Measurements from ENCODE around the gene S100A4. TPM values are rescaled to one million over a fixed set of nuclear protein-coding genes. Genes with fewer than 3 reads are reported as not detected.
A peak's percentile ranks its signal among the peaks of the same experiment; 100 is the strongest.

S100A4 gene
- total RNA-seq, 2 donors from 2014 or later = 56.3 to 71.3 TPM

GRCh38 chr1:153536671-153537375, 8.8 kb downstream of the S100A4 start:
- peaks cover 3% of the 10 kb centered on the region for H3K4me1 ChIP-seq (replicated peaks)
- 71% methylated on average over 9 of the region's 9 CpGs for WGBS
- intact Hi-C loops (cut with DNase I) = no loop called here
- H3K27ac ChIP-seq = peak overlapping the region; percentile 92 to 96
- no peaks in the 10 kb centered on the region for H3K36me3 ChIP-seq
- DNase-seq (ENCODE audit: low spot score) = no peak
- H3K9me3 ChIP-seq = no peaks in the 10 kb centered on the region
- no peaks in the 10 kb centered on the region for H3K27me3 ChIP-seq (replicated peaks; ENCODE audit: insufficient read depth)
- H3K4me3 ChIP-seq = peak overlapping the region; percentile 60 to 74
- TF ChIP-seq CTCF (IDR thresholded peaks at IDR 0.05) = no peak
- TF ChIP-seq POLR2A (IDR thresholded peaks at IDR 0.05) = no peak
- TF ChIP-seq POLR2AphosphoS5 (IDR thresholded peaks at IDR 0.05) = no peak

GRCh38 chr1:153536012-153536670, 9.5 kb downstream of the S100A4 start:
- Histone ChIP-seq H3K27me3 (replicated peaks; ENCODE audit: insufficient read depth) (no peaks in the 10 kb centered on the region), H3K4me3 (peak overlapping the region; percentile 60 to 74), H3K36me3 (no peaks in the 10 kb centered on the region), H3K27ac (peak overlapping the region; percentile 92 to 96), H3K4me1 (replicated peaks) (peaks cover 3% of the 10 kb centered on the region), H3K9me3 (no peaks in the 10 kb centered on the region)
- WGBS = under 1% methylated on average over 14 of the region's 38 CpGs
- peak; percentile 79 for TF ChIP-seq POLR2AphosphoS5 (IDR thresholded peaks at IDR 0.05)
- TF ChIP-seq POLR2A (IDR thresholded peaks at IDR 0.05) = no peak
- intact Hi-C loops (cut with DNase I) = no loop called here
- peak; percentile 82 for DNase-seq (ENCODE audit: low spot score)

- no peaks in the 10 kb centered on the region for H3K27me3 ChIP-seq (replicated peaks; ENCODE audit: insufficient read depth)
- peak within 1 kb of the TSS; percentile 60 to 74 for H3K4me3 ChIP-seq
- H3K27ac ChIP-seq = peak within 1 kb of the TSS; percentile 92 to 96
- H3K9me3 ChIP-seq = no peaks in the 10 kb centered on the region
- intact Hi-C loops (cut with DNase I) = no loop called here
- 17% methylated on average over 4 of the region's 18 CpGs for WGBS
- no peak for TF ChIP-seq CTCF (IDR thresholded peaks at IDR 0.05)
- peak; percentile 60 for TF ChIP-seq POLR2A (IDR thresholded peaks at IDR 0.05)
- no peaks in the 10 kb centered on the region for H3K36me3 ChIP-seq
- DNase-seq (ENCODE audit: low spot score) = peak; percentile 50
- H3K4me1 ChIP-seq (replicated peaks) = peaks cover 3% of the 10 kb centered on the region
Observed at GRCh38 chr1:153535242-153536011, 10.2 kb downstream of the S100A4 start, which contains the start of gene S100A6. S100A6 (minus strand) TSS chr1:153535991; CDS start chr1:153535339, 652 bp downstream.

GRCh38 chr1:153534925-153535241, 10.7 kb downstream of the S100A4 start:
- Histone ChIP-seq H3K27ac (peak overlapping the region; percentile 92 to 96), H3K27me3 (replicated peaks; ENCODE audit: insufficient read depth) (no peaks in the 10 kb centered on the region), H3K9me3 (no peaks in the 10 kb centered on the region), H3K4me1 (replicated peaks) (peaks cover 3% of the 10 kb centered on the region), H3K4me3 (peak overlapping the region; percentile 60 to 74), H3K36me3 (no peaks in the 10 kb centered on the region)
- no peak for DNase-seq (ENCODE audit: low spot score)
- intact Hi-C loops (cut with DNase I) = no loop called here
- no peak for TF ChIP-seq POLR2AphosphoS5 (IDR thresholded peaks at IDR 0.05)
- TF ChIP-seq POLR2A (IDR thresholded peaks at IDR 0.05) = no peak
- TF ChIP-seq CTCF (IDR thresholded peaks at IDR 0.05) = no peak
- 77% methylated on average over 3 of the region's 3 CpGs for WGBS

GRCh38 chr1:153534226-153534924, 11.2 kb downstream of the S100A4 start:
- H3K27ac ChIP-seq = peak overlapping the region; percentile 92 to 96
- WGBS = 73% methylated on average over 7 of the region's 7 CpGs
- no peak for DNase-seq (ENCODE audit: low spot score)
- H3K4me1 ChIP-seq (replicated peaks) = peaks cover 3% of the 10 kb centered on the region
- H3K27me3 ChIP-seq (replicated peaks; ENCODE audit: insufficient read depth) = no peaks in the 10 kb centered on the region
- intact Hi-C loops (cut with DNase I) = no loop called here
- no peaks in the 10 kb centered on the region for H3K9me3 ChIP-seq
- peak overlapping the region; percentile 60 to 74 for H3K4me3 ChIP-seq
- TF ChIP-seq POLR2AphosphoS5 (IDR thresholded peaks at IDR 0.05) = no peak
- no peak for TF ChIP-seq CTCF (IDR thresholded peaks at IDR 0.05)
- TF ChIP-seq POLR2A (IDR thresholded peaks at IDR 0.05) = no peak
- H3K36me3 ChIP-seq = no peaks in the 10 kb centered on the region
